Neural cell (in vitro differentiated cells): ENCODE data around the gene ADM2. TPM values are rescaled to one million over a fixed set of nuclear protein-coding genes. Genes with fewer than 3 reads are reported as not detected.

Source experiments
- H2AFZ ChIP-seq: fragments of 200-600, 300-800 bp; sonication (generic), shearing (Covaris generic); 2 replicates; pipeline ENCODE4 v1.6.0; 2014; ENCODE audit warnings: low read depth, mild to moderate bottlenecking, antibody characterized with exemption, low read length, moderate library complexity
- H3F3A ChIP-seq: fragments of 200-600 bp; shearing (Covaris generic); 2 replicates; pipeline ENCODE4 v1.6.1; 2016; ENCODE audit warnings: mild to moderate bottlenecking, moderate library complexity, mixed read lengths, antibody characterized with exemption, low read length; ENCODE audit not compliant: insufficient read depth, poor library complexity, severe bottlenecking
- H3K27ac ChIP-seq: fragments of 200-600, 300-800 bp; sonication (generic), shearing (Covaris generic); 2 replicates; pipeline ENCODE4 v1.5.1; 2014; ENCODE audit warnings: mild to moderate bottlenecking, low read length, moderate library complexity
- H3K27me3 ChIP-seq: fragments of 300-800, 200-600 bp; sonication (generic), shearing (Covaris generic); 2 replicates; pipeline ENCODE4 v1.6.0; 2014; ENCODE audit warnings: mild to moderate bottlenecking, low read depth, low read length, moderate library complexity; ENCODE audit not compliant: insufficient read depth
- H3K36me3 ChIP-seq: fragments of 300-800, 200-600 bp; sonication (generic), shearing (Covaris generic); 2 replicates; pipeline ENCODE4 v1.5.1; 2014; ENCODE audit warnings: mild to moderate bottlenecking, antibody characterized with exemption, low read length, moderate library complexity; ENCODE audit not compliant: insufficient read depth
- H3K4me2 ChIP-seq: fragments of 300-800, 200-600 bp; sonication (generic), shearing (Covaris generic); 2 replicates; pipeline ENCODE4 v1.6.0; 2014; ENCODE audit warnings: mild to moderate bottlenecking, low read length
- H3K4me3 ChIP-seq: fragments of 300-800, 200-600 bp; sonication (generic), shearing (Covaris generic); 2 replicates; pipeline ENCODE4 v1.5.1; 2014; ENCODE audit warnings: mild to moderate bottlenecking, low read length, moderate library complexity
- H3K79me2 ChIP-seq: fragments of 200-600 bp; shearing (Covaris generic); replicated peaks from 2 replicates; pipeline ENCODE4 v1.6.0; 2014; ENCODE audit warnings: mild to moderate bottlenecking, low read length, moderate library complexity; ENCODE audit not compliant: insufficient read depth
- H3K9ac ChIP-seq: fragments of 300-800, 200-600 bp; sonication (generic), shearing (Covaris generic); 2 replicates; pipeline ENCODE4 v1.6.1; 2016; ENCODE audit warnings: mild to moderate bottlenecking, low read length, mixed read lengths
- H3K9me2 ChIP-seq: fragments of 200-600 bp; shearing (Covaris generic); 2 replicates; pipeline ENCODE4 v1.6.1; 2016; ENCODE audit warnings: mild to moderate bottlenecking, low read length, mixed read lengths; ENCODE audit not compliant: insufficient read depth
- H3K9me3 ChIP-seq: fragments of 200-600, 300-800 bp; sonication (generic), shearing (Covaris generic); 2 replicates; pipeline ENCODE4 v1.6.1; 2016; ENCODE audit warnings: mild to moderate bottlenecking, mixed run types, low read length, moderate library complexity, mixed read lengths
- H4K20me1 ChIP-seq: fragments of 200-600 bp; shearing (Covaris generic); 2 replicates; pipeline ENCODE4 v1.6.1; 2016; ENCODE audit warnings: mild to moderate bottlenecking, mixed run types; ENCODE audit not compliant: insufficient read depth
- EP300 ChIP-seq: fragments of 450-650 bp; conservative IDR thresholded peaks from 2 replicates; pipeline ENCODE4 v1.6.1; 2014; ENCODE audit warnings: antibody characterized with exemption, mild to moderate bottlenecking, moderate library complexity; ENCODE audit not compliant: poor library complexity, severe bottlenecking
- EZH2 ChIP-seq: fragments of 200-600, 300-800 bp; shearing (Covaris generic), sonication (generic); IDR thresholded peaks from 2 replicates; pipeline ENCODE4 v1.6.1; 2014; ENCODE audit warnings: antibody characterized with exemption, low read length, borderline replicate concordance, mild to moderate bottlenecking; ENCODE audit not compliant: insufficient read depth, poor library complexity, severe bottlenecking
- MXI1 ChIP-seq: fragments of 450-650 bp; conservative IDR thresholded peaks from 2 replicates; pipeline ENCODE4 v1.6.1; 2014; ENCODE audit warnings: antibody characterized with exemption, mild to moderate bottlenecking; ENCODE audit not compliant: poor library complexity, severe bottlenecking
- POLR2AphosphoS5 ChIP-seq: IDR thresholded peaks from 2 replicates; pipeline ENCODE4 v1.6.1; 2012
- RAD21 ChIP-seq: fragments of 450-650 bp; conservative IDR thresholded peaks from 2 replicates; pipeline ENCODE4 v1.6.1; 2014; ENCODE audit warnings: antibody characterized with exemption, mild to moderate bottlenecking, moderate library complexity
- REST ChIP-seq: IDR thresholded peaks from 2 replicates; pipeline ENCODE4 v1.6.1; 2012; ENCODE audit warnings: borderline replicate concordance
- SMC3 ChIP-seq: fragments of 450-650 bp; conservative IDR thresholded peaks from 2 replicates; pipeline ENCODE4 v1.6.1; 2014; ENCODE audit warnings: antibody characterized with exemption, mild to moderate bottlenecking, moderate library complexity; ENCODE audit not compliant: poor library complexity
- TAF1 ChIP-seq: IDR thresholded peaks from 2 replicates; pipeline ENCODE4 v1.6.1; 2012; ENCODE audit warnings: low read depth
- polyA plus RNA-seq: library from polyadenylated mRNA; depleted of rRNA; stranded (reverse); fragments of >200 nt; gene quantifications from 2 replicates; pipeline ENCODE4 v1.2.3, GENCODE V29; 2014
- TF ChIP-seq, protein P1 (sequence below): fragments of 450-650 bp; IDR thresholded peaks from 2 replicates; pipeline ENCODE4 v1.5.1; 2014; ENCODE audit warnings: antibody characterized with exemption, mild to moderate bottlenecking, moderate library complexity; ENCODE audit not compliant: poor library complexity, severe bottlenecking

The ADM2 gene
- polyA plus RNA-seq, 1 donor from 2014 or later: not detected

DNA sequence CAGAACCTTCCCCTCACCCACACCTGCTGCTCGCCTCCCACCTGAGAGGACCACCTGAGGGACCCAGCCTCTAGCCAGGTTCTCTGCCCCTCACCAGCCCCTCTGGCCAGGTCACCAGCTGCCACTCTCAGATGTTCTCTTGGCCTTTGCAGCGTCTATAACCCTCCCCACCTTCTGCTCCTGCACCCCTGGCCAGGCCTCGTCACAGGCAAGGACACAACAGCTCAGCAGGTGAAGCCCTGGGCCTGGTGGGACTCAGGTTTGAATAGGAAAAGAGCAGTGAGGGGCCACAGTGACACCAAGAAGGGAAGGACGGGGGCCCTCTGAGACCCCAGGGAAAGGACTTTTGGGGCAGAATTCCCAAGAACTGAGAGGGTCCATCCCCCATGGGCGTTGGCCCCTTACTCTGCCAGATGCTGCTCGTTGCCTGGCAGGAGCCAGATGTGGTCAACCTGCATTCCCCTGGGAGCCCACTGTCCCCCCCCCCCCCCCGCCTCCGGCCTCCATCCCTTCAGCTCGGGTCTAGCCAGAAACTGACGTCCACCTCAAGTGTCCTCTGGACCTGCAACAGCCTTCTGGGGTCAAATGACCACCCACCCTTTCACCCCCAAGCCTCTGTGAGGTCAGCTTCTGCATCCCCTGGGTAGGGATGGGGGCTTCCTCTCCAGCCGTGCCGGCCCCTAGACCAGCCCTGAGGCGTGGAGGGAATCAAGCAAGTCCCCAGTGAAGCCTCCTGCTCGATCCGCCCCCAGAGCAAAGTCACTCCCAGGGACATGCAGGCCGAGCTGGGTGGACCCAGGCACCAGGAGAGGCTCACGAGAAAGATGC, 35.2 kb upstream of the ADM2 start:
- Histone ChIP-seq H3K27me3 (no peaks in the 10 kb centered on the region), H3K9me3 (no peaks in the 10 kb centered on the region), H3K9me2 (no peaks in the 10 kb centered on the region), H3K4me2 (no peak overlapping the region), H3F3A (no peaks in the 10 kb centered on the region), H4K20me1 (no peaks in the 10 kb centered on the region), H2AFZ (no peak overlapping the region), H3K9ac (no peak overlapping the region), H3K4me3 (no peak overlapping the region), H3K79me2 (no peaks in the 10 kb centered on the region), H3K36me3 (no peaks in the 10 kb centered on the region), H3K27ac (no peak overlapping the region)
- TF ChIP-seq, protein P1, sequence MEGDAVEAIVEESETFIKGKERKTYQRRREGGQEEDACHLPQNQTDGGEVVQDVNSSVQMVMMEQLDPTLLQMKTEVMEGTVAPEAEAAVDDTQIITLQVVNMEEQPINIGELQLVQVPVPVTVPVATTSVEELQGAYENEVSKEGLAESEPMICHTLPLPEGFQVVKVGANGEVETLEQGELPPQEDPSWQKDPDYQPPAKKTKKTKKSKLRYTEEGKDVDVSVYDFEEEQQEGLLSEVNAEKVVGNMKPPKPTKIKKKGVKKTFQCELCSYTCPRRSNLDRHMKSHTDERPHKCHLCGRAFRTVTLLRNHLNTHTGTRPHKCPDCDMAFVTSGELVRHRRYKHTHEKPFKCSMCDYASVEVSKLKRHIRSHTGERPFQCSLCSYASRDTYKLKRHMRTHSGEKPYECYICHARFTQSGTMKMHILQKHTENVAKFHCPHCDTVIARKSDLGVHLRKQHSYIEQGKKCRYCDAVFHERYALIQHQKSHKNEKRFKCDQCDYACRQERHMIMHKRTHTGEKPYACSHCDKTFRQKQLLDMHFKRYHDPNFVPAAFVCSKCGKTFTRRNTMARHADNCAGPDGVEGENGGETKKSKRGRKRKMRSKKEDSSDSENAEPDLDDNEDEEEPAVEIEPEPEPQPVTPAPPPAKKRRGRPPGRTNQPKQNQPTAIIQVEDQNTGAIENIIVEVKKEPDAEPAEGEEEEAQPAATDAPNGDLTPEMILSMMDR: no peak
- peak; percentile 15 for TF ChIP-seq POLR2AphosphoS5

- no peaks in the 10 kb centered on the region for H3K79me2 ChIP-seq
- H3K36me3 ChIP-seq: no peaks in the 10 kb centered on the region
- no peak overlapping the region for H3K9ac ChIP-seq
- no peaks in the 10 kb centered on the region for H3K9me3 ChIP-seq
- H3K9me2 ChIP-seq: no peaks in the 10 kb centered on the region
- no peaks in the 10 kb centered on the region for H4K20me1 ChIP-seq
- no peak overlapping the region for H3K4me2 ChIP-seq
- H3F3A ChIP-seq: no peaks in the 10 kb centered on the region
- H3K27me3 ChIP-seq: no peaks in the 10 kb centered on the region
- no peak overlapping the region for H3K27ac ChIP-seq
- H2AFZ ChIP-seq: no peak overlapping the region
- H3K4me3 ChIP-seq: no peak overlapping the region
- TF ChIP-seq RAD21: no peak
- no peak for TF ChIP-seq REST
- TF ChIP-seq MXI1: no peak
- no peak for TF ChIP-seq SMC3
- no peak for TF ChIP-seq EP300
- TF ChIP-seq, protein P1: no peak
- no peak for TF ChIP-seq TAF1
- no peak for TF ChIP-seq POLR2AphosphoS5
- no peak for TF ChIP-seq EZH2
These were observed 34.4 kb upstream of the ADM2 start for GRCh38 chr22:50446708-50447575.
